ENCODE measurements around the gene TP73. TPM values are rescaled to one million over a fixed set of nuclear protein-coding genes. Genes with fewer than 3 reads are reported as not detected.

TP73 gene
- total and polyA plus RNA-seq, 8 donors: 0.11 to 0.51 (median 0.28) TPM

DNA sequence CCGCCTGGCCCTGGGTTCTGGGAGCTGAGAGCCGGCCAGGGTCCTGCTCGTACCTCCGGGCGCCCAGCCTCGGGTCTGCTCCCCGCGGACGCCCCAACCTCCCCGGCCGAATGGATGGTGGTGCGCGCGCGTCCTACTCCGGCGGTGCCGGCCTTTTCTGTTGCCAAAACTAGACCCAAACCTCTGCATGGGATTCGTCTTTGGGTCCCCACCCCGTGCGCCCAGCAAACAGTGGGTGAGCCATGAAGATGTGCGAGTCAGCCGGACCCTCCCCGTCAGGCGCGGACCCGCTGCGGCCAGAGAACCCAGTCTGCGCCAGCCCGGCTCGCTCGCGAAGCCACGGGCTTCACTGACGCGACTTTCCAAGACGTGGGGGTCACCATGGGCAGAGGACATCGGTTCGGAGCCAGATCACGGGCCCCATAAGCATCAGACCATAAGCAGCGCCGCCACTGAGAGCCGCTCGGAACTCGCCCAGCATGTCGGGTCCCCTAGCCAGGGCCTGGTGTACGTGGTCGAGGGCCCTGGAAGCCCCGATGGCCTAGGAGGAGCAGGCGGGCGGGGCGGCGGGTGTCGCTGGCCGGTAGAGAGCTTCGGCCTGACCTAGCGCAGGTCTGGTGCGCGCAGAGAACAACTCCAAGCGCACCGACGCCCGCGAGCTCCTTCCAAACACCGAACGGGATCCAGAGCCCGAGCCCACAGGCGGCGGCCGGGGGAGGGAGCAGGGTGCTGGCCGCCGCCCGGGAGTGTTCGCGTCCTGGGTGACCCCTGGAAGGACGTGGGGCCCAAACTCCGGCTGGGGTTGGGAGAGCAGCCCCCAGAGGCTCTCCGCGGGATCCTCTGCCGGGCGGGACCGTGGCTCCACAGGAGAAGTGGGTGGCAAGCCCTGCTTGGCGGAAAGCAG, 1.0 kb upstream of the TP73 start:
- TF ChIP-seq, protein P1, sequence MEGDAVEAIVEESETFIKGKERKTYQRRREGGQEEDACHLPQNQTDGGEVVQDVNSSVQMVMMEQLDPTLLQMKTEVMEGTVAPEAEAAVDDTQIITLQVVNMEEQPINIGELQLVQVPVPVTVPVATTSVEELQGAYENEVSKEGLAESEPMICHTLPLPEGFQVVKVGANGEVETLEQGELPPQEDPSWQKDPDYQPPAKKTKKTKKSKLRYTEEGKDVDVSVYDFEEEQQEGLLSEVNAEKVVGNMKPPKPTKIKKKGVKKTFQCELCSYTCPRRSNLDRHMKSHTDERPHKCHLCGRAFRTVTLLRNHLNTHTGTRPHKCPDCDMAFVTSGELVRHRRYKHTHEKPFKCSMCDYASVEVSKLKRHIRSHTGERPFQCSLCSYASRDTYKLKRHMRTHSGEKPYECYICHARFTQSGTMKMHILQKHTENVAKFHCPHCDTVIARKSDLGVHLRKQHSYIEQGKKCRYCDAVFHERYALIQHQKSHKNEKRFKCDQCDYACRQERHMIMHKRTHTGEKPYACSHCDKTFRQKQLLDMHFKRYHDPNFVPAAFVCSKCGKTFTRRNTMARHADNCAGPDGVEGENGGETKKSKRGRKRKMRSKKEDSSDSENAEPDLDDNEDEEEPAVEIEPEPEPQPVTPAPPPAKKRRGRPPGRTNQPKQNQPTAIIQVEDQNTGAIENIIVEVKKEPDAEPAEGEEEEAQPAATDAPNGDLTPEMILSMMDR (IDR thresholded peaks at IDR 0.05): no peak
- no peaks in the 10 kb centered on the region for H3K36me3 ChIP-seq
- H3K9me3 ChIP-seq: no peaks in the 10 kb centered on the region
- intact Hi-C loops (cut with DNase I): no loop called here
- DNase-seq (peak in 2 of 6 donors; percentile 33 to 78), FAIRE-seq (no peak), ATAC-seq (no peak)
- peaks cover 8 to 23% (median 15%) of the 10 kb centered on the region in 4 donors for H3K27me3 ChIP-seq
- H3K4me3 ChIP-seq: peak overlapping the region in 2 of 4 donors; percentile 31 to 42
- peaks cover 6 to 20% (median 6%) of the 10 kb centered on the region in 3 donors for H3K4me1 ChIP-seq
- H3K27ac ChIP-seq: no peak overlapping the region
- 9 to 10% methylated on average over 62 to 83 of the region's 83 CpGs for WGBS, 2 donors

GRCh38 chr1:3652548-3653285, 401 bp downstream of the TP73 start:
- no peak overlapping the region for H3K27ac ChIP-seq
- TF ChIP-seq, protein P1 (IDR thresholded peaks at IDR 0.05): no peak
- H3K4me1 ChIP-seq: peaks cover 6 to 20% (median 6%) of the 10 kb centered on the region in 3 donors
- FAIRE-seq: no peak
- ATAC-seq: no peak
- intact Hi-C loops (cut with DNase I): no loop called here
- peaks cover 8 to 23% (median 15%) of the 10 kb centered on the region in 4 donors for H3K27me3 ChIP-seq
- H3K4me3 ChIP-seq: peak overlapping the region in 3 of 4 donors; percentile 7 to 42 (median 31)
- DNase-seq: peak in 3 of 6 donors; percentile 34 to 80 (median 69)
- H3K36me3 ChIP-seq: no peaks in the 10 kb centered on the region
- 8 to 14% methylated on average over 54 to 68 of the region's 68 CpGs for WGBS, 2 donors
- H3K9me3 ChIP-seq: no peaks in the 10 kb centered on the region

DNA sequence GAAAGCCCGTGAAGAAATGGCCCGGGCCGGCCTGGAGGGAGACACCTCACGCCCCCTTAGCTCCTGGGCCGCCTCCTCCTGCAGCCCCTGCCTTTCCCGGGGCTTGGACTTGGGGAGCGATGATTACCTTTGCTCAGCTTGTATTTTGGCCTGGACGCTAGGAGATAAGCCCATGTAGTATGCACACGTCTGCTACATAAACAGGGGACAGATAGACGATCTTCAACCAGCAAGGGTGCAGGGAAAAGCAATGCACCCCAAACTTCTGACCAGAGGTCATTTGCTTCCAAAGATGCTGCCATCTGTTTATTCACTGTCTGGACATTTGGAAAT, 936 bp downstream of the TP73 start:
- Histone ChIP-seq H3K36me3 (no peaks in the 10 kb centered on the region), H3K9me3 (no peaks in the 10 kb centered on the region), H3K27ac (no peak overlapping the region), H3K4me1 (peaks cover 6 to 20% (median 6%) of the 10 kb centered on the region in 3 donors), H3K4me3 (no peak overlapping the region), H3K27me3 (peaks cover 8 to 23% (median 15%) of the 10 kb centered on the region in 4 donors)
- TF ChIP-seq, protein P1 (IDR thresholded peaks at IDR 0.05): no peak
- FAIRE-seq (no peak), DNase-seq (no peak), ATAC-seq (no peak)
- intact Hi-C loops (cut with DNase I): no loop called here
- WGBS, 2 donors: 36 to 41% methylated on average over 10 of the region's 10 CpGs

GRCh38 chr1:3654549-3655281, 2.4 kb downstream of the TP73 start:
- Histone ChIP-seq H3K27me3 (peaks cover 8 to 23% (median 15%) of the 10 kb centered on the region in 4 donors), H3K4me1 (peaks cover 0 to 11% (median 6%) of the 10 kb centered on the region in 3 donors), H3K27ac (no peak overlapping the region), H3K4me3 (no peak overlapping the region), H3K36me3 (no peaks in the 10 kb centered on the region), H3K9me3 (no peaks in the 10 kb centered on the region)
- TF ChIP-seq, protein P1 (IDR thresholded peaks at IDR 0.05): no peak
- ATAC-seq: no peak
- FAIRE-seq: no peak
- intact Hi-C loops (cut with DNase I): no loop called here
- peak in 1 of 6 donors; percentile 41 for DNase-seq
- 82 to 87% methylated on average over 22 of the region's 22 CpGs for WGBS, 2 donors
